SU-DHL-6 (cell line): ENCODE results near the gene CD6.

Source experiments
- H2AFZ ChIP-seq: fragments of 200-600 bp; sonication (generic); 2 replicates; pipeline ENCODE4 v1.6.1; 2014; ENCODE audit warnings: low read depth, mild to moderate bottlenecking, moderate library complexity, mixed read lengths, antibody characterized with exemption, low read length; ENCODE audit not compliant: severe bottlenecking
- H3F3A ChIP-seq: fragments of 200-600 bp; shearing (Covaris generic); 2 replicates; pipeline ENCODE4 v1.6.0; 2016; ENCODE audit warnings: antibody characterized with exemption, mild to moderate bottlenecking; ENCODE audit not compliant: insufficient read depth
- H3K27ac ChIP-seq: fragments of 200-600 bp; sonication (generic); 2 replicates; pipeline ENCODE4 v1.5.1; 2016; ENCODE audit warnings: low read depth, mild to moderate bottlenecking, low read length, moderate library complexity, mixed read lengths
- H3K27me3 ChIP-seq: fragments of 200-600 bp; sonication (generic), shearing (Covaris generic); 2 replicates; pipeline ENCODE4 v1.6.0; 2014; ENCODE audit warnings: mild to moderate bottlenecking, low read length
- H3K36me3 ChIP-seq: fragments of 200-600 bp; sonication (generic); 2 replicates; pipeline ENCODE4 v1.6.1; 2014; ENCODE audit warnings: mild to moderate bottlenecking, low read length, mixed read lengths
- H3K4me2 ChIP-seq: fragments of 300-600, 200-600 bp; shearing (Covaris generic), sonication (generic); 2 replicates; pipeline ENCODE4 v1.6.0; 2014; ENCODE audit warnings: low read length, low read depth, mild to moderate bottlenecking; ENCODE audit not compliant: poor library complexity, severe bottlenecking
- H3K4me3 ChIP-seq: fragments of 200-600 bp; sonication (generic); 2 replicates; pipeline ENCODE4 v1.5.1; 2014; ENCODE audit warnings: antibody characterized with exemption, low read length, mild to moderate bottlenecking, mixed read lengths; ENCODE audit not compliant: insufficient read depth, poor library complexity, severe bottlenecking
- H3K79me2 ChIP-seq: fragments of 200-600 bp; sonication (generic); 2 replicates; pipeline ENCODE4 v1.6.1; 2014; ENCODE audit warnings: mild to moderate bottlenecking, low read length, moderate library complexity; ENCODE audit not compliant: insufficient read depth
- H3K9ac ChIP-seq: fragments of 200-600 bp; sonication (generic); 2 replicates; pipeline ENCODE4 v1.7.0; 2014; ENCODE audit warnings: mild to moderate bottlenecking, low read length
- H3K9me2 ChIP-seq: fragments of 200-600 bp; sonication (generic); replicated peaks from 2 replicates; pipeline ENCODE4 v1.6.1; 2014; ENCODE audit warnings: low read length; ENCODE audit not compliant: insufficient read depth
- H3K9me3 ChIP-seq: fragments of 200-600 bp; sonication (generic); 2 replicates; pipeline ENCODE4 v1.6.1; 2014; ENCODE audit warnings: low read length, mixed read lengths; ENCODE audit not compliant: insufficient read depth
- H4K20me1 ChIP-seq: fragments of 200-600 bp; sonication (generic); 2 replicates; pipeline ENCODE4 v1.6.1; 2014; ENCODE audit warnings: low read depth, mild to moderate bottlenecking, antibody characterized with exemption, low read length, moderate library complexity, mixed read lengths
- EZH2phosphoT487 ChIP-seq: fragments of 200-600 bp; sonication (generic), shearing (Covaris generic); conservative IDR thresholded peaks from 2 replicates; pipeline ENCODE4 v1.6.1; 2018; ENCODE audit warnings: mild to moderate bottlenecking, antibody characterized with exemption, low read length, moderate library complexity, mixed read lengths
- TF ChIP-seq, protein P1 (sequence below): fragments of 200-600 bp; sonication (generic); IDR thresholded peaks from one replicate; pipeline ENCODE4 v1.5.1; 2017; ENCODE audit warnings: antibody characterized with exemption, mild to moderate bottlenecking, low read length, moderate library complexity; ENCODE audit not compliant: insufficient read depth, poor library complexity, severe bottlenecking

The CD6 gene

DNA sequence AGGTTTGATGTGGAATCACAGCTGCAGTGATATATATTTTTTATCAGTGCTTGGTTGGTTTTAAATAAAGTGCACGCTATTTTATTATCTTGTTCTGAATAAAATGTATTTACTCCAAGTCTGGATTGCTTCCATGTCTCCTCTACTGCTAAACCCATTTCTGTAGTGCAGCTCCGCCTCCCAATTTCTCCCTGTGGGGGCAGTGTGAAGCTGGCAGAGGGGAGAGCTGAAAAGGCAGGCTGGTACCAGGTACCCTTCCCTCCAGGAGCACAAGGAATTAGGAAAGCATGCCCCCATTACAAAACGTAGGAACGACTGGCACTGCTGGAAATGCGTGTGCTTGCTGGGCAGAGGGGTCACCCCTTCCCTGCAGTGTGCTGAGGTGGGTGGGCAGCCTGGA, 48.2 kb upstream of the CD6 start:
- H3K27me3 ChIP-seq = no peaks in the 10 kb centered on the region
- no peak overlapping the region for H3K4me2 ChIP-seq
- H3K9ac ChIP-seq = no peak overlapping the region
- peaks cover 8% of the 10 kb centered on the region for H3K79me2 ChIP-seq
- peaks cover 7% of the 10 kb centered on the region; the same call in 1 of the 2 replicates for H3K36me3 ChIP-seq
- H3K9me2 ChIP-seq = no peaks in the 10 kb centered on the region
- no peak for TF ChIP-seq EZH2phosphoT487
- TF ChIP-seq, protein P1, sequence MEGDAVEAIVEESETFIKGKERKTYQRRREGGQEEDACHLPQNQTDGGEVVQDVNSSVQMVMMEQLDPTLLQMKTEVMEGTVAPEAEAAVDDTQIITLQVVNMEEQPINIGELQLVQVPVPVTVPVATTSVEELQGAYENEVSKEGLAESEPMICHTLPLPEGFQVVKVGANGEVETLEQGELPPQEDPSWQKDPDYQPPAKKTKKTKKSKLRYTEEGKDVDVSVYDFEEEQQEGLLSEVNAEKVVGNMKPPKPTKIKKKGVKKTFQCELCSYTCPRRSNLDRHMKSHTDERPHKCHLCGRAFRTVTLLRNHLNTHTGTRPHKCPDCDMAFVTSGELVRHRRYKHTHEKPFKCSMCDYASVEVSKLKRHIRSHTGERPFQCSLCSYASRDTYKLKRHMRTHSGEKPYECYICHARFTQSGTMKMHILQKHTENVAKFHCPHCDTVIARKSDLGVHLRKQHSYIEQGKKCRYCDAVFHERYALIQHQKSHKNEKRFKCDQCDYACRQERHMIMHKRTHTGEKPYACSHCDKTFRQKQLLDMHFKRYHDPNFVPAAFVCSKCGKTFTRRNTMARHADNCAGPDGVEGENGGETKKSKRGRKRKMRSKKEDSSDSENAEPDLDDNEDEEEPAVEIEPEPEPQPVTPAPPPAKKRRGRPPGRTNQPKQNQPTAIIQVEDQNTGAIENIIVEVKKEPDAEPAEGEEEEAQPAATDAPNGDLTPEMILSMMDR = no peak
- H3K27ac ChIP-seq = no peak overlapping the region
- H3K9me3 ChIP-seq = no peaks in the 10 kb centered on the region
- no peaks in the 10 kb centered on the region for H3F3A ChIP-seq
- H4K20me1 ChIP-seq = no peaks in the 10 kb centered on the region
- H2AFZ ChIP-seq = no peak overlapping the region
- no peak overlapping the region for H3K4me3 ChIP-seq

DNA sequence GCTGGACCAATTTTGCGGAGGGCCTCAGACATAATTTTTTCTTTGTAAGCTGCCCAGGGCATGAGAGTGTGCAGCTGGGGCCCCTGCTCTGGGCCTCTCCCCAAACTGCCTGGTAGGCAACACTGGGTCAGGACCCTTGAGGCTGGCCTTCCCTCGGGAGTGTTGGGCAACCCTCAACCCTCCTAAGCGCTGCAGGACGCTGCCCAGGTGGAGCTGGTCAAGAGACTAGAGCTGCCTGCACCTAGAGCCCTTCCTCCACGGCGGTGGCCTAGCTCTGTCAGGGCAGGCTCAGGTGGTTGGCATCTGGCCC, 47.7 kb upstream of the CD6 start:
- no peak overlapping the region for H3K9ac ChIP-seq
- no peak overlapping the region for H3K4me2 ChIP-seq
- H3K9me2 ChIP-seq = no peaks in the 10 kb centered on the region
- no peak overlapping the region for H2AFZ ChIP-seq
- H3K27me3 ChIP-seq = no peaks in the 10 kb centered on the region
- no peaks in the 10 kb centered on the region for H4K20me1 ChIP-seq
- no peak overlapping the region for H3K4me3 ChIP-seq
- H3K79me2 ChIP-seq = peaks cover 4% of the 10 kb centered on the region; the same call in 1 of the 2 replicates
- no peak overlapping the region for H3K27ac ChIP-seq
- no peak for TF ChIP-seq EZH2phosphoT487
- TF ChIP-seq, protein P1 = no peak
- H3K36me3 ChIP-seq = peaks cover 7% of the 10 kb centered on the region; the same call in 1 of the 2 replicates
- no peaks in the 10 kb centered on the region for H3K9me3 ChIP-seq
- no peaks in the 10 kb centered on the region for H3F3A ChIP-seq

DNA sequence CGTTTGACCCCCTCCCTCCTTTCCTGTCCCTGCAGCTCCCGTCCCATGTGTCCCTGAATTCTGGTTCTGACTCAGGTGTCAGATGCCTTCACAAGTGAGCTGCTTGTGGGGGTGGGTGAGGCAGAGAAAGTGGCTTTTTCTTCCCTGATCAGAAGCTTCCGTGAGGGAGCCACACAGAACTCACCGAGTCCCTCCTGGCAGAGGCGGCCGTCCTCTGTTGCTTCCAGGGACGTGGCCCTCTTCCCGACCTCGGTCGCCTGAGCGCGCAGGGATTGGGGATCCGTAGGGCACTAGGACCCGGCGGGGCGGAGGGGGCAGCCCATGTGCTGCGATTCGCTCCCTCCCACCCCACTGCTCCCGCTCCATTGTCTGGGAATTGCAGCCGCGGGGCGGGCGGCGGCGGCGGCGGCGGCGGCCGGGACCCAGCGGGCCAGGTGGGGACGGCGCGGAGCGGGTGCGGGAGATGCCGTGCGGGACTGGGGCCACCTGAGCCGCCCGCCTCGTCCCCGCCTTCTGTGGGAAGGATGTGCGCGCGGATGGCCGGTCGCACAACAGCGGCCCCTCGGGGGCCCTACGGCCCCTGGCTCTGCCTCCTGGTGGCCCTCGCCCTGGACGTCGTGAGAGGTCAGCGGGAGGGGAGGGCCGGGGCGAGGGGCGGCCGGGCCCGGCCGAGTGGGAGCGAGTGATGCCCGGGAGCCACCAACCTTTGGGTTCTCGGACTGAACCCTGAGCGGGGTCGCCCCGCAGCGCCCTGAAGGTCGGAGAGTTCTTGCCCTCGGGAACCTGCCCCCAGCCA, 47.2 kb upstream of the CD6 start, which contains the start of gene TMEM132A:
Gene TMEM132A, plus strand, starts transcription at position 351 of the 796 bp plus-strand sequence. Its CDS starts 174 bp downstream, at position 525.
- peak within 1 kb of the TSS; percentile 16 for H3K4me3 ChIP-seq
- peak within 1 kb of the TSS; percentile 24 for H3K4me2 ChIP-seq
- H3K27ac ChIP-seq = no peak within 1 kb of the TSS
- no peaks in the 10 kb centered on the region for H3K9me3 ChIP-seq
- H3K36me3 ChIP-seq = peaks cover 7% of the 10 kb centered on the region; the same call in 1 of the 2 replicates
- no peaks in the 10 kb centered on the region for H3K9me2 ChIP-seq
- no peaks in the 10 kb centered on the region for H3K27me3 ChIP-seq
- H3F3A ChIP-seq = no peaks in the 10 kb centered on the region
- H4K20me1 ChIP-seq = no peaks in the 10 kb centered on the region
- peak within 1 kb of the TSS; percentile 27; the same call in 1 of the 2 replicates for H3K9ac ChIP-seq
- H3K79me2 ChIP-seq = no peaks in the 10 kb centered on the region
- TF ChIP-seq EZH2phosphoT487 = no peak
- TF ChIP-seq, protein P1 = no peak
- H2AFZ ChIP-seq = no peak within 1 kb of the TSS
